ENCODE data around the gene AK4.

GRCh38 chr1:65260851-65261473, 113.0 kb downstream of the AK4 start:
- TF ChIP-seq, protein P1, sequence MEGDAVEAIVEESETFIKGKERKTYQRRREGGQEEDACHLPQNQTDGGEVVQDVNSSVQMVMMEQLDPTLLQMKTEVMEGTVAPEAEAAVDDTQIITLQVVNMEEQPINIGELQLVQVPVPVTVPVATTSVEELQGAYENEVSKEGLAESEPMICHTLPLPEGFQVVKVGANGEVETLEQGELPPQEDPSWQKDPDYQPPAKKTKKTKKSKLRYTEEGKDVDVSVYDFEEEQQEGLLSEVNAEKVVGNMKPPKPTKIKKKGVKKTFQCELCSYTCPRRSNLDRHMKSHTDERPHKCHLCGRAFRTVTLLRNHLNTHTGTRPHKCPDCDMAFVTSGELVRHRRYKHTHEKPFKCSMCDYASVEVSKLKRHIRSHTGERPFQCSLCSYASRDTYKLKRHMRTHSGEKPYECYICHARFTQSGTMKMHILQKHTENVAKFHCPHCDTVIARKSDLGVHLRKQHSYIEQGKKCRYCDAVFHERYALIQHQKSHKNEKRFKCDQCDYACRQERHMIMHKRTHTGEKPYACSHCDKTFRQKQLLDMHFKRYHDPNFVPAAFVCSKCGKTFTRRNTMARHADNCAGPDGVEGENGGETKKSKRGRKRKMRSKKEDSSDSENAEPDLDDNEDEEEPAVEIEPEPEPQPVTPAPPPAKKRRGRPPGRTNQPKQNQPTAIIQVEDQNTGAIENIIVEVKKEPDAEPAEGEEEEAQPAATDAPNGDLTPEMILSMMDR (IDR thresholded peaks at IDR 0.05), result no peak
- TF ChIP-seq EP300 (IDR thresholded peaks at IDR 0.05), result no peak

Data from ovary (tissue), 3 donors.